ENCODE results near the gene PCNX3.

DNA sequence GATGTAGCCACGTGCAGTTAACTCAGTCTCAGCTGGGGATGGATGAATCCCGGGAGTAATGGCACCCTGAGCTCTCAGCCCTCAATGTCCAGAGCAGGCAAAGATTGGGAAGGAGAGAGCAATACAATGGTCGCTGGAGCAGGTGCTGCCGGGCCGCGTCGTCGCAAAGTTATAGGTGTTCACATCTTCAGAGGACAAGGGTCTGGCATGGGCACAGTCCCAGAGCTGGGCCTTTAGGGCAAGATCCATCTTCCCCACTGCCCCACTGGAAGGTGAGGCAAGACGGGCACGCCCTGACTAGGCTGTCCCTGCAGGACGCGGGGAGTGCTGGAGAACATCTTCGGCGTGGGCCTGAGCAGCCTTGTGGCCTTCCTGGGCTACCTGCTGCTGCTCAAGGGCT is 7.6 kb downstream of the PCNX3 start:
- TF ChIP-seq, protein P1, sequence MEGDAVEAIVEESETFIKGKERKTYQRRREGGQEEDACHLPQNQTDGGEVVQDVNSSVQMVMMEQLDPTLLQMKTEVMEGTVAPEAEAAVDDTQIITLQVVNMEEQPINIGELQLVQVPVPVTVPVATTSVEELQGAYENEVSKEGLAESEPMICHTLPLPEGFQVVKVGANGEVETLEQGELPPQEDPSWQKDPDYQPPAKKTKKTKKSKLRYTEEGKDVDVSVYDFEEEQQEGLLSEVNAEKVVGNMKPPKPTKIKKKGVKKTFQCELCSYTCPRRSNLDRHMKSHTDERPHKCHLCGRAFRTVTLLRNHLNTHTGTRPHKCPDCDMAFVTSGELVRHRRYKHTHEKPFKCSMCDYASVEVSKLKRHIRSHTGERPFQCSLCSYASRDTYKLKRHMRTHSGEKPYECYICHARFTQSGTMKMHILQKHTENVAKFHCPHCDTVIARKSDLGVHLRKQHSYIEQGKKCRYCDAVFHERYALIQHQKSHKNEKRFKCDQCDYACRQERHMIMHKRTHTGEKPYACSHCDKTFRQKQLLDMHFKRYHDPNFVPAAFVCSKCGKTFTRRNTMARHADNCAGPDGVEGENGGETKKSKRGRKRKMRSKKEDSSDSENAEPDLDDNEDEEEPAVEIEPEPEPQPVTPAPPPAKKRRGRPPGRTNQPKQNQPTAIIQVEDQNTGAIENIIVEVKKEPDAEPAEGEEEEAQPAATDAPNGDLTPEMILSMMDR (IDR thresholded peaks at IDR 0.05; ENCODE audit: insufficient read depth, low read depth, low read length) = no peak
- no peak for TF ChIP-seq EZH2 (IDR thresholded peaks at IDR 0.05; ENCODE audit: insufficient read depth, low read length)
